Keratinocyte (primary cell): Measurements from ENCODE around the gene TTC3.
A peak's percentile ranks its signal among the peaks of the same experiment; 100 is the strongest.

Source experiments
- CTCF ChIP-seq, 3 experiments: IDR thresholded peaks in 1 of 3; conservative IDR thresholded peaks in 1 of 3; optimal IDR thresholded peaks in 1 of 3; 2 replicates in 2 of 3; 3 replicates in 1 of 3; pipeline versions ENCODE3 to v1.5.1; 2011; ENCODE audit warnings: low read length in 3 of 3, mild to moderate bottlenecking in 3 of 3, moderate library complexity in 2 of 3, control low read depth in 1 of 3, inconsistent platforms in 1 of 3; ENCODE audit not compliant: insufficient read depth in 2 of 3; ENCODE audit errors: extremely low read depth in 1 of 3
- EZH2 ChIP-seq: IDR thresholded peaks from one replicate; pipeline ENCODE4 v1.6.1; 2012; ENCODE audit warnings: inconsistent platforms, mild to moderate bottlenecking, low read length, moderate library complexity

- TF ChIP-seq EZH2 (no peak), CTCF (optimal IDR thresholded peaks at IDR 0.05 in 1 of 3, IDR thresholded peaks at IDR 0.05 in 1 of 3, conservative IDR thresholded peaks at IDR 0.05 in 1 of 3; ENCODE audit: extremely low read depth in 1 of 3, insufficient read depth in 2 of 3, low read length in 3 of 3) (peak in 2 of 3 experiments; percentile 2 to 21)
These were observed 147.5 kb downstream of the TTC3 start for GRCh38 chr21:37220433-37220980.
